ENCODE data around the gene VPS39.

VPS39 gene

DNA sequence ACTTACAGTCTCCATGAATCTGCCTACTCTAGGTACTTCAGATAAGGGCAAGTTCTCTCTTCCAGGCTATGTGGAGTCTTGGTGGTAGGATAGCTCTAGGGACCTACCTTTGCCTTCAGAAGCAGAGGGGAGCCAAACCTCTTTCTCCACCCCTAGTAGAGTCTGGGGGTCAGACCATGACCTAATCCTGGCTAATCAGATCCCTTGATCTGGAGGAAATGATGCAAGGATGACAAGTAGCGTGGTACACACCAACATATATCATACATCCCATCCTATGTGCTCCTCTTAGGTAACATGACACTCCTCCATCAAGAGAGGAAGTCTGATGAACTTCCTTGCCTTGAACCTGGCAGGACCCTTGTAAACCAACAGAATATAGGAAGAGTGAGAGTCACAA lies 36.3 kb downstream of the VPS39 start:
- Histone ChIP-seq H3K27me3 (ENCODE audit: low read length) (no peaks in the 10 kb centered on the region), H3K9me3 (ENCODE audit: insufficient read depth, low read length) (no peaks in the 10 kb centered on the region), H2AFZ (ENCODE audit: low read depth, low read length, severe bottlenecking) (no peak overlapping the region), H3K4me3 (ENCODE audit: insufficient read depth, low read length, poor library complexity, severe bottlenecking) (no peak overlapping the region), H3K4me2 (ENCODE audit: low read depth, low read length, poor library complexity, severe bottlenecking) (no peak overlapping the region), H3K36me3 (ENCODE audit: low read length) (peaks cover 16% of the 10 kb centered on the region; the same call in 1 of the 2 replicates), H4K20me1 (ENCODE audit: low read depth, low read length) (no peaks in the 10 kb centered on the region), H3F3A (ENCODE audit: insufficient read depth) (no peaks in the 10 kb centered on the region), H3K9ac (ENCODE audit: low read length) (no peak overlapping the region), H3K79me2 (ENCODE audit: insufficient read depth, low read length) (no peaks in the 10 kb centered on the region), H3K27ac (ENCODE audit: low read depth, low read length) (no peak overlapping the region), H3K9me2 (replicated peaks; ENCODE audit: insufficient read depth, low read length) (no peaks in the 10 kb centered on the region)
- no peak for TF ChIP-seq EZH2phosphoT487 (conservative IDR thresholded peaks at IDR 0.05; ENCODE audit: low read length)
- TF ChIP-seq, protein P1, sequence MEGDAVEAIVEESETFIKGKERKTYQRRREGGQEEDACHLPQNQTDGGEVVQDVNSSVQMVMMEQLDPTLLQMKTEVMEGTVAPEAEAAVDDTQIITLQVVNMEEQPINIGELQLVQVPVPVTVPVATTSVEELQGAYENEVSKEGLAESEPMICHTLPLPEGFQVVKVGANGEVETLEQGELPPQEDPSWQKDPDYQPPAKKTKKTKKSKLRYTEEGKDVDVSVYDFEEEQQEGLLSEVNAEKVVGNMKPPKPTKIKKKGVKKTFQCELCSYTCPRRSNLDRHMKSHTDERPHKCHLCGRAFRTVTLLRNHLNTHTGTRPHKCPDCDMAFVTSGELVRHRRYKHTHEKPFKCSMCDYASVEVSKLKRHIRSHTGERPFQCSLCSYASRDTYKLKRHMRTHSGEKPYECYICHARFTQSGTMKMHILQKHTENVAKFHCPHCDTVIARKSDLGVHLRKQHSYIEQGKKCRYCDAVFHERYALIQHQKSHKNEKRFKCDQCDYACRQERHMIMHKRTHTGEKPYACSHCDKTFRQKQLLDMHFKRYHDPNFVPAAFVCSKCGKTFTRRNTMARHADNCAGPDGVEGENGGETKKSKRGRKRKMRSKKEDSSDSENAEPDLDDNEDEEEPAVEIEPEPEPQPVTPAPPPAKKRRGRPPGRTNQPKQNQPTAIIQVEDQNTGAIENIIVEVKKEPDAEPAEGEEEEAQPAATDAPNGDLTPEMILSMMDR (IDR thresholded peaks at IDR 0.05; ENCODE audit: insufficient read depth, low read length, poor library complexity, severe bottlenecking), result no peak

DNA sequence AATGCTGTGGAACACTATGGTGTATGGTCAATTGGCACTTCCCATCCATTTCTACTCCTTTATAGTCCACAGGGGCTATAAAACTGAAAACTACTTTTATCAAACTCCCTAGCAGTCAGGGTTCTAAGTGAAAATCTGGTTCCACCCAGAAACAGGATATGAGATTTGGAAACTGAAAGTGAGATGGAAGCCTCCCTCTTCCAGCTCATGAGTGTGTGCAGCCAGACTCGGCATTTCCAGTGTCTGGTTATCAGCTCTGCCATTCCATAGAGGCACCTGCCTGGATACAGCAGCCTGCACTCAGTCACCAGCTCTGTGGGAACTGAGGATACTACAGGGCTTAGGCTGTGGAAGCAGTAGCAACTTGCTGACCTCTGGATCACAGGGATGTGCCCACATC lies 37.0 kb downstream of the VPS39 start:
- no peaks in the 10 kb centered on the region for H3K27me3 ChIP-seq (ENCODE audit: low read length)
- H3K4me3 ChIP-seq (ENCODE audit: insufficient read depth, low read length, poor library complexity, severe bottlenecking), result no peak overlapping the region
- no peaks in the 10 kb centered on the region for H3F3A ChIP-seq (ENCODE audit: insufficient read depth)
- H4K20me1 ChIP-seq (ENCODE audit: low read depth, low read length), result no peaks in the 10 kb centered on the region
- TF ChIP-seq, protein P1 (IDR thresholded peaks at IDR 0.05; ENCODE audit: insufficient read depth, low read length, poor library complexity, severe bottlenecking), result no peak
- TF ChIP-seq EZH2phosphoT487 (conservative IDR thresholded peaks at IDR 0.05; ENCODE audit: low read length), result no peak
- H3K4me2 ChIP-seq (ENCODE audit: low read depth, low read length, poor library complexity, severe bottlenecking), result no peak overlapping the region
- no peaks in the 10 kb centered on the region for H3K9me3 ChIP-seq (ENCODE audit: insufficient read depth, low read length)
- no peaks in the 10 kb centered on the region for H3K9me2 ChIP-seq (replicated peaks; ENCODE audit: insufficient read depth, low read length)
- H3K27ac ChIP-seq (ENCODE audit: low read depth, low read length), result no peak overlapping the region
- H3K36me3 ChIP-seq (ENCODE audit: low read length), result peaks cover 14% of the 10 kb centered on the region; the same call in 1 of the 2 replicates
- H2AFZ ChIP-seq (ENCODE audit: low read depth, low read length, severe bottlenecking), result no peak overlapping the region
- H3K79me2 ChIP-seq (ENCODE audit: insufficient read depth, low read length), result no peaks in the 10 kb centered on the region
- H3K9ac ChIP-seq (ENCODE audit: low read length), result no peak overlapping the region

DNA sequence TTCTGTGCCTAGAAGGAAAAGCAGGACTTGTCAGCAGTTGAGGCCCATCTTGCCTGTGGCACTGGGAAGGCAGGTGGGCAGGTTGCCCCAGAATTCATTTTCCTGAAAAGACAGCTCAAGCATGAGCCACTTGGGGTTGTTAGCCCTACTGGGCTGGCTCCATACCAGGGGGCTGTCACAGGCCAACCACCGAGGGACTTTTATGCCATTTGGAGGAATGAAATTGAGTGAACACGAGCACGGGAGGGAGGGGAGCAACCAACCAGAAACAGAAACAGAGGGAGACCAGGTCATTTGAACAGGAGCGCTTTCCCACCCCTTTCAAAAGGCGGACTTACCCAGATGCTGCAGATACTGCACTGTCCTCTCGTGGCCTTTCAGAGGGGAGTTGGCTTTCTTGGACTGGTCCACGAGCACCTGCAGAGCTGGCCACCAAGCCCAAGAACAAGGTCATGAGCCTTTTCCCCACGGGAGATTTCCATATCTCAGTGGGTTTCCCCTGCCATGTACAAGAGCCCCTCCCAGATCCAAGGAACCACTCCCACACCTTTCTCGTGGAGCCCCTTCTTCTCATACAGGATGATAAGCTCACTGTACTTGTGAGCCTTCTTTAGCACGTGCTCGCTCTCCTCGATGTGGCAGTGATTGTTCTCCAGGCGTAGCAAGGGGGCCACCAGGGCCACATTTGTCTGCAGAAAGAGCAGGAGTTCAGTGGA lies 41.7 kb downstream of the VPS39 start:
- Histone ChIP-seq H3F3A (ENCODE audit: insufficient read depth) (no peaks in the 10 kb centered on the region), H3K9me2 (replicated peaks; ENCODE audit: insufficient read depth, low read length) (no peaks in the 10 kb centered on the region), H3K36me3 (ENCODE audit: low read length) (peaks cover 13% of the 10 kb centered on the region; the same call in 1 of the 2 replicates), H3K4me3 (ENCODE audit: insufficient read depth, low read length, poor library complexity, severe bottlenecking) (no peak overlapping the region), H3K9ac (ENCODE audit: low read length) (no peak overlapping the region), H3K27me3 (ENCODE audit: low read length) (no peaks in the 10 kb centered on the region), H3K79me2 (ENCODE audit: insufficient read depth, low read length) (no peaks in the 10 kb centered on the region), H4K20me1 (ENCODE audit: low read depth, low read length) (no peaks in the 10 kb centered on the region), H3K27ac (ENCODE audit: low read depth, low read length) (no peak overlapping the region), H3K4me2 (ENCODE audit: low read depth, low read length, poor library complexity, severe bottlenecking) (no peak overlapping the region), H2AFZ (ENCODE audit: low read depth, low read length, severe bottlenecking) (no peak overlapping the region), H3K9me3 (ENCODE audit: insufficient read depth, low read length) (no peaks in the 10 kb centered on the region)
- TF ChIP-seq EZH2phosphoT487 (conservative IDR thresholded peaks at IDR 0.05; ENCODE audit: low read length), result no peak
- TF ChIP-seq, protein P1 (IDR thresholded peaks at IDR 0.05; ENCODE audit: insufficient read depth, low read length, poor library complexity, severe bottlenecking), result no peak

All from SU-DHL-6 (cell line).